GM23338 (cell line): ENCODE measurements around the gene FAM53B.

Experiments
- CREB1 ChIP-seq: fragments of 250-450 bp; sonication (Bioruptor Pico); IDR thresholded peaks from 2 replicates; pipeline ENCODE4 v1.5.0; 2020; ENCODE audit warnings: low read depth, mild to moderate bottlenecking, moderate library complexity
- EZH2 ChIP-seq: fragments of 200-600 bp; sonication (generic); IDR thresholded peaks from one replicate; pipeline ENCODE4 v1.8.0; 2017; ENCODE audit warnings: antibody characterized with exemption, mild to moderate bottlenecking, low read depth; ENCODE audit not compliant: unreplicated experiment
- POLR2AphosphoS5 ChIP-seq: IDR thresholded peaks from 2 replicates; pipeline ENCODE4 v1.6.1; 2016; ENCODE audit warnings: antibody characterized with exemption, low read depth
- TF ChIP-seq, protein P1 (sequence below), 2 experiments: fragments of 200-600 bp in 1 of 2; sonication (generic) in 1 of 2; conservative IDR thresholded peaks; 2 replicates each; pipeline versions ENCODE4 v1.5.1 to v1.6.1; 2016 to 2017; ENCODE audit warnings: antibody characterized with exemption in 2 of 2, low read depth in 2 of 2, mild to moderate bottlenecking in 2 of 2, moderate library complexity in 1 of 2
- TF ChIP-seq, protein P2 (sequence below): IDR thresholded peaks from one replicate; pipeline ENCODE4 v1.6.1; 2018; ENCODE audit warnings: antibody characterized with exemption; ENCODE audit not compliant: unreplicated experiment

DNA sequence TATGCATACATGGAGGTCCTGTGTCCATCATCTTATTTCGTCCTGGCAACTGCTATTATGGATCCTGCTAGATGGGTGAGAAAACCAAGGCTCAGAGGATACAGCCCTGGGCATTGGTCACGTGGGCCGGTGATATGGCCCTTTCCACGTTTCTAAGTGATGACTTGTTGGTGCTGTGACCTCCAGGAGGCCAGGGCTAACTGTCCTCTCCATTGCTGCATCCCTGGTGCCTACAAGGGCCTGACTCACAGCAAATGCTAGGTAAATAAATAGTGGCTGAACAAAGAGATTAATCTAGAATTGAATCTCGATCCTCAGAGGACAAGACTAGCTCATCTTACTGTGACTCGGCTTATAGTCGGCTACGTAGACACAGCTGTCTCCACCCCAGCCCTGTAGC, 78.6 kb downstream of the FAM53B start:
- no peak for TF ChIP-seq EZH2
- TF ChIP-seq, protein P1, sequence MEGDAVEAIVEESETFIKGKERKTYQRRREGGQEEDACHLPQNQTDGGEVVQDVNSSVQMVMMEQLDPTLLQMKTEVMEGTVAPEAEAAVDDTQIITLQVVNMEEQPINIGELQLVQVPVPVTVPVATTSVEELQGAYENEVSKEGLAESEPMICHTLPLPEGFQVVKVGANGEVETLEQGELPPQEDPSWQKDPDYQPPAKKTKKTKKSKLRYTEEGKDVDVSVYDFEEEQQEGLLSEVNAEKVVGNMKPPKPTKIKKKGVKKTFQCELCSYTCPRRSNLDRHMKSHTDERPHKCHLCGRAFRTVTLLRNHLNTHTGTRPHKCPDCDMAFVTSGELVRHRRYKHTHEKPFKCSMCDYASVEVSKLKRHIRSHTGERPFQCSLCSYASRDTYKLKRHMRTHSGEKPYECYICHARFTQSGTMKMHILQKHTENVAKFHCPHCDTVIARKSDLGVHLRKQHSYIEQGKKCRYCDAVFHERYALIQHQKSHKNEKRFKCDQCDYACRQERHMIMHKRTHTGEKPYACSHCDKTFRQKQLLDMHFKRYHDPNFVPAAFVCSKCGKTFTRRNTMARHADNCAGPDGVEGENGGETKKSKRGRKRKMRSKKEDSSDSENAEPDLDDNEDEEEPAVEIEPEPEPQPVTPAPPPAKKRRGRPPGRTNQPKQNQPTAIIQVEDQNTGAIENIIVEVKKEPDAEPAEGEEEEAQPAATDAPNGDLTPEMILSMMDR (conservative IDR thresholded peaks at IDR 0.05; ENCODE audit: low read depth in 2 of 2) = no peak
- no peak for TF ChIP-seq CREB1 (CRISPR knock-in tag)
- no peak for TF ChIP-seq POLR2AphosphoS5
- TF ChIP-seq, protein P2, sequence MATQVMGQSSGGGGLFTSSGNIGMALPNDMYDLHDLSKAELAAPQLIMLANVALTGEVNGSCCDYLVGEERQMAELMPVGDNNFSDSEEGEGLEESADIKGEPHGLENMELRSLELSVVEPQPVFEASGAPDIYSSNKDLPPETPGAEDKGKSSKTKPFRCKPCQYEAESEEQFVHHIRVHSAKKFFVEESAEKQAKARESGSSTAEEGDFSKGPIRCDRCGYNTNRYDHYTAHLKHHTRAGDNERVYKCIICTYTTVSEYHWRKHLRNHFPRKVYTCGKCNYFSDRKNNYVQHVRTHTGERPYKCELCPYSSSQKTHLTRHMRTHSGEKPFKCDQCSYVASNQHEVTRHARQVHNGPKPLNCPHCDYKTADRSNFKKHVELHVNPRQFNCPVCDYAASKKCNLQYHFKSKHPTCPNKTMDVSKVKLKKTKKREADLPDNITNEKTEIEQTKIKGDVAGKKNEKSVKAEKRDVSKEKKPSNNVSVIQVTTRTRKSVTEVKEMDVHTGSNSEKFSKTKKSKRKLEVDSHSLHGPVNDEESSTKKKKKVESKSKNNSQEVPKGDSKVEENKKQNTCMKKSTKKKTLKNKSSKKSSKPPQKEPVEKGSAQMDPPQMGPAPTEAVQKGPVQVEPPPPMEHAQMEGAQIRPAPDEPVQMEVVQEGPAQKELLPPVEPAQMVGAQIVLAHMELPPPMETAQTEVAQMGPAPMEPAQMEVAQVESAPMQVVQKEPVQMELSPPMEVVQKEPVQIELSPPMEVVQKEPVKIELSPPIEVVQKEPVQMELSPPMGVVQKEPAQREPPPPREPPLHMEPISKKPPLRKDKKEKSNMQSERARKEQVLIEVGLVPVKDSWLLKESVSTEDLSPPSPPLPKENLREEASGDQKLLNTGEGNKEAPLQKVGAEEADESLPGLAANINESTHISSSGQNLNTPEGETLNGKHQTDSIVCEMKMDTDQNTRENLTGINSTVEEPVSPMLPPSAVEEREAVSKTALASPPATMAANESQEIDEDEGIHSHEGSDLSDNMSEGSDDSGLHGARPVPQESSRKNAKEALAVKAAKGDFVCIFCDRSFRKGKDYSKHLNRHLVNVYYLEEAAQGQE = no peak
